GM20431 (cell line): ENCODE data around the gene SOAT1.

ENCODE experiments used
- in situ Hi-C: fragments of 300-500 bp; cut with MseI, MboI; formaldehyde crosslinking; loops from one replicate; pipeline ENCODE4 v1.15.0; 2020; ENCODE audit warnings: low sequenced_read_pairs; ENCODE audit not compliant: unreplicated experiment

The SOAT1 gene

DNA sequence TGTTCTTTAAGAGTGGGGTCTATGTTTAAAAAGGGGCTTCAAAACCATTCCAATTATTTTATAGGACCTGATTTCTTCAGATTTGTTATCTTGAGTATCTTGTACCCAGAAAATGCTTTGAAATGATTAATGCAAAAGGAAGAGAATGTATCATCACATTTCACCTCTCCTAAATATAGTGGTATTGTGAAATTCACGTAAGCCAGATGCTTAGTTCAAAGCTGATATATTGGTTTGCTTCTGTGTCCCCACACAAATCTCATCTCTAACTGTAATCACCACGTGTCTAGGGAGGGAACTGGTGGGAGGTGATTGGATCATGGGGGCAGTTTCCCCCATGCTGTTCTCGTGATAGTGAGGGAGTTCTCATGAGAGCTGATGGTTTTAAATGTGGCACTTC lies 8.5 kb downstream of the SOAT1 start:
- in situ Hi-C loops: no loop called here

- in situ Hi-C loops: no loop called here
Observed at GRCh38 chr1:179303200-179303785, 9.7 kb downstream of the SOAT1 start.

DNA sequence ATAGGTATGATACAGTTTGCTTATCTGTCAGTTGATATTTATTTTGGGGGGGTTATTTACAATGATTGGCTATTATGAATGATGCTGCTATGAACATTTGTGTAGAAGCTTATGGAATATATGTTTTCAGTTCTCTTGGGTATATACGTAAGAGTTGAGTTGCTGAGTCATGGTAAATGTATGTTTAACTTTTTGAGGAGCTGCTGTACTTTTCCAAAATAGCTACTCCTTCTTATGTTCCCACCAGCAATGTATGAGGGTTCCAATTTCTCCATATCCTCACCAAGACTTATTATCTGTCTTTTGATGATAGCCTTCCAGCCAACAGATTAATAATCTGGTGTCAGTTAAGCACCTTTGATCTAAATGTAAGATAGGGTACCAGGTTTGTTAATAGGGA lies 11.9 kb downstream of the SOAT1 start:
- in situ Hi-C loops: no loop called here

GRCh38 chr1:179310291-179310690 lies 16.7 kb downstream of the SOAT1 start:
- in situ Hi-C loops: no loop called here

DNA sequence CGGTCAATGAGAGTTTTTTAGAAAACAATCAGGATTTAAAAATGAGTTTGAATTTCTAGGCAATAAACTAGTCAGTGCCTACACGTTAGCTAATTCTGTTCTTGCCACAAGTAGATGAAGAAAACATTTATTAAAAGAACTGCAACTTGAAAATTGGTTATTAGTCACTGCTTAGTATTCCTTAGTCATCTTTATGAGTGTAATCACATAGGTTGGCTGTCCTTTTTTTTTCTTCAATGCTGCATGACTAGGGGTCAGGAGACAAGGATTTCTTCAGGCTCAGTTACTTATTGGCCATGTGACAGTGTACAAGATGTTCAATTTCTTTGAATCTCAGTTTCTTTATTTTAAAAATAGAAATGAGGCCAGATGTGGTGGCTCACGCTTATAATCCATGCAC lies 17.1 kb downstream of the SOAT1 start:
- in situ Hi-C loops: no loop called here

DNA sequence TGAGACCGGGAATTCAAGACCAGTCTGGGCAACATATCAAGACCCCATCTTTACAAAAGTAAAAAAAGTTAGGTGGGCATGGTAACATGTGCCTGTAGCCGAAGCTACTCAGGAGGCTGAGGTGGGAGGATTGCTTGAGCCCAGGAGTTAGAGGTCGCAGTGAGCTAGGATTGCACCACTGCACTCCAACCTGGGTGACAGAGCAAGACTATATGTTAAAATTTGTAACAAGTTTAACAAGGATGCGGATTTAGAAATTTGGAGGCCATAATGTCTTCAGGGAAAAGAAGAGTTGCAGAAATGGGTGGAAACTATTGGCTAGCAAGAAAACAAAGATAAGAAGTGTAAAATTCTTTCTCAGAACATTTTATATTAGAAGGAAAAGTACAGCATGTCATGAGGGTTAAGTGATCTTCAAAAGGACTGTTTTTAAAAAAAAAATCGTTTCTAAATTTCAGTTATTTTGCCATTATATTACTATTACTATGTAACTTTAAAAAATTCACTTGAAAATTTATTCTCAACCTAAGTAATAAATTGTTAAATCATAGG lies 17.6 kb downstream of the SOAT1 start:
- in situ Hi-C loops: no loop called here

GRCh38 chr1:179313004-179313403 lies 19.4 kb downstream of the SOAT1 start:
- in situ Hi-C loops: no loop called here

GRCh38 chr1:179314928-179315327 lies 21.3 kb downstream of the SOAT1 start:
- in situ Hi-C loops: no loop called here

- in situ Hi-C loops: no loop called here
Observed at GRCh38 chr1:179318491-179318890, 24.9 kb downstream of the SOAT1 start.

DNA sequence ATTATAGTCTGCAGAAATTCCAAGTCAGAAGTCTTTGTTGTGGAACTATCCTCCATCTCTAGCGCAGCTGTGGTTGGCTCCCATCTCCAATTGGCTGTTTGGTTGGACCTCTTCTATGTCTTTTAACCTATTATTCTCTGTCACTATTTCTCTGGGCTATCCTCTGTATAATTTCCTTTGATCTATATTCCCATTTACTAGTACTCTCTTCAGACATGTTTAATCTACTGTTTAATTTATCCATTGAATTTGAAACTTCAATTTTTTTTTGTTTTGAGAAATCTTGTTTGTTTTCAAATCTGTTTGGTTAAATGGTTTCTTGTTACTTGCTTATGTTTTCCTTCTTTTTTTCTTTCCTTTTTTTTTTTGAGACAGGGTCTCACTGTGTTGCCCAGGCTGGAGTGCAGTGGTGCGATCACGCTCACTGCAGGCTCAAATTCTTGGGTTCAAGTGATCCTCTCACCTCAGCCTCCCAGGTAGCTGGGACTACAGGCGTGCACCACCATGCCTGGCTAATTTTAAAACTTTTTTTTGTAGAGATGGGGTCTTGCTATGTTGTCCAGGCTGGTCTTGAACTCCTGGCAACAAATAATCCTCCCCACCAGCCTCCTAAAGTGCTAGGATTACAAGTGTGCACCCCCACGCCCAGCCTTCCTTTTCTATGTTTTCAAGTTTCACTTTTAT lies 28.1 kb downstream of the SOAT1 start:
- in situ Hi-C loops: no loop called here

DNA sequence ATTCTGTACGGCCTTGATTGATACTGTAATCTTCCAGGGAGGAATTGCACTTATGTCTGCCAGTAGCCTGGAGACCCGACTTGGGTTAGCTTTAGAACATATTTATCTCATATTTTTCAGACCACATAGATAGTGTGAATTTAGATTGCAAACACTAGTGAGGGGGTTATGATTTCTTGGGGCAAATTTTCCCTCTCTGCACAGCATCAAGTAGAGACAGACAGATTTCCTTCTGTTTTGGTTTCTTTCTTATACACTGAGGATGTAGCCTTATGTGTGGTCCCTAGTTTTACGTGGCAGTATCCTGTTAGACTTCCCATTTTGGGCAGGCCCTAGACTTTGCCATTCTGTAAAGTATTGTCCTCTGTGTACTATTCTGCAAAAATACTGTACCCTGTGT lies 29.0 kb downstream of the SOAT1 start:
- in situ Hi-C loops: no loop called here

DNA sequence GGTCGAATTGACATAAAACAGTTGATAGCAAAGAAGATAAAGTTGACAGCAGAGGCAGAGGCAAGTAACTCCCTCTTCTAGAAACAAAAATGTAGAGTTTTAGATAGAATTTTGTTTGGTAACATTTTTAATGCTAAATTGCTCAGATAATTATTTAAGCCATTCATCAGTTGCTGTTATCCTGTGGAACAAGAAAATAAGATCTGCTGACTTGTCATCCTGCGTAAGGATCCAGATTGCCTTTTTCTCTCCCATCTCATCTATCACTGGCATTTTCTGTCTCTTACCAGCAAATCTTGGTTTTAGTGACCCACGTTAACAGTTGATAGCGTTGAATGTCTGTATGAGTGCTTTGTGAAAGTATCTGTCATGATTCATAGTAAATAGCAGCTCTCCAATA lies 29.8 kb downstream of the SOAT1 start:
- in situ Hi-C loops: no loop called here

- in situ Hi-C loops: no loop called here
Observed at GRCh38 chr1:179325836-179326235, 32.2 kb downstream of the SOAT1 start.

DNA sequence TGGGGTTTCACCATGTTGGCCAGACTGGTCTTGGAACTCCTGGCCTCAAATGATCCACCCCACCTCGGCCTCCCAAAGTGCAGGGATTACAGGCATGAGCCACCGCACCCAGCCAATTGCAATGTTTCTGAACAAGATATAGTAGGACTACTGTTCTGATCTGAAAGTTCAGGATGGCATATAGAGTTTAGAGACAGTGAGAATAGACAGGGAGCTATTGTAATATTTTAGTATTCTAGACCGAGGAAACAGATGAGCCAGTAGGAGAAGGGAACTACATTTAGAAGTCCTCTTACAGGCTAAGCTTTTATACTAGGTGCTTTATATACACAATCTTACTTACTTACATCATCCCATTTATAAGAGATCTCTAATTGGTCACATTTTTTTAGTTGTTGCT lies 33.1 kb downstream of the SOAT1 start:
- in situ Hi-C loops: no loop called here

DNA sequence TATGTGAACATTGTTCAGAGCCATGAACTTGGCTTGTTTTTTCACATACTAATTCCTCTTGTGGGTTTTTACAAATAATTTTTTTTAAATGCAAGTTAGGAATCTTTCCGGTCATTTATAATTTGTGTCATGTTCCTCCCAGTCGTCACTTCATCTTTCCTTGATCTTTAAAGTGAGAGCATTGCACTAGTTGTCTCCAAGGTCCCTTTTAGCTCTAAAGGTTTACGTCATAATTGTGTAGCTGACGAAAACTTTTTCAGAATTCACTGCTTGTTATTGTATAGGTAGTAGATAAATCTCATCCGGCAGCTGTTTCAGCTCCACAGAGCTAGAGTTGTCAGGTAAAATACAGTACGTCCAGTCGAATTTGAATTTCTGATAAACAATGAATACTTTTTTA lies 33.6 kb downstream of the SOAT1 start:
- in situ Hi-C loops: no loop called here

GRCh38 chr1:179327679-179328078 lies 34.1 kb downstream of the SOAT1 start:
- in situ Hi-C loops: no loop called here

- in situ Hi-C loops: no loop called here
Observed at GRCh38 chr1:179329862-179330261, 36.3 kb downstream of the SOAT1 start.

- in situ Hi-C loops: no loop called here
Observed at GRCh38 chr1:179334440-179334839, 40.8 kb downstream of the SOAT1 start.

GRCh38 chr1:179337288-179337687 lies 43.7 kb downstream of the SOAT1 start:
- in situ Hi-C loops: no loop called here

GRCh38 chr1:179337942-179338560 lies 44.5 kb downstream of the SOAT1 start:
- in situ Hi-C loops: no loop called here

GRCh38 chr1:179340918-179341317 lies 47.3 kb downstream of the SOAT1 start:
- in situ Hi-C loops: no loop called here
